Fibroblast of lung (primary cell): Measurements from ENCODE around the gene DNMT3B. TPM values are rescaled to one million over a fixed set of nuclear protein-coding genes. Genes with fewer than 3 reads are reported as not detected.
A peak's percentile ranks its signal among the peaks of the same experiment; 100 is the strongest.

Experiments used
- DNase-seq, 2 donors: peaks; one replicate each; pipeline versions ENCODE4 v3.0.0 to v3.0.0-alpha.2; 2010; ENCODE audit warnings: low read depth in 2 of 2
- H2AFZ ChIP-seq: 2 replicates; pipeline ENCODE4 v1.5.1; 2012; ENCODE audit warnings: low read length, control low read depth, inconsistent platforms
- H3K27ac ChIP-seq: 2 replicates; pipeline ENCODE4 v1.5.1; 2011; ENCODE audit warnings: low read length, control low read depth; ENCODE audit not compliant: insufficient read depth
- H3K27me3 ChIP-seq: 2 replicates; pipeline ENCODE4 v1.5.1; 2011; ENCODE audit warnings: mild to moderate bottlenecking, low read length; ENCODE audit not compliant: control insufficient read depth, insufficient read depth
- H3K36me3 ChIP-seq: 2 replicates; pipeline ENCODE4 v1.5.1; 2011; ENCODE audit warnings: low read length; ENCODE audit not compliant: control insufficient read depth, insufficient read depth
- H3K4me1 ChIP-seq: 2 replicates; pipeline ENCODE4 v1.5.1; 2011; ENCODE audit warnings: low read length; ENCODE audit not compliant: control insufficient read depth, insufficient read depth; ENCODE audit errors: extremely low read depth
- H3K4me2 ChIP-seq: 2 replicates; pipeline ENCODE4 v1.5.1; 2011; ENCODE audit warnings: low read length, control low read depth; ENCODE audit not compliant: insufficient read depth; ENCODE audit errors: extremely low read depth
- H3K4me3 ChIP-seq, 4 experiments: fragments of 200-600 bp in 1 of 4; sonication (generic) in 1 of 4; replicated peaks in 1 of 4; 2 replicates each; pipeline ENCODE4 v1.5.1; 2011 to 2016; ENCODE audit warnings: low read length in 4 of 4, low read depth in 3 of 4, mild to moderate bottlenecking in 3 of 4, control low read depth in 2 of 4, inconsistent platforms in 1 of 4, mixed read lengths in 1 of 4; ENCODE audit not compliant: insufficient read depth in 1 of 4; ENCODE audit errors: control extremely low read depth in 1 of 4
- H3K79me2 ChIP-seq: 2 replicates; pipeline ENCODE4 v1.5.1; 2012; ENCODE audit warnings: mild to moderate bottlenecking, low read length, inconsistent platforms; ENCODE audit not compliant: control insufficient read depth, insufficient read depth
- H3K9ac ChIP-seq: 2 replicates; pipeline ENCODE4 v1.5.1; 2011; ENCODE audit warnings: mild to moderate bottlenecking, low read length, control low read depth; ENCODE audit not compliant: insufficient read depth
- H3K9me3 ChIP-seq: 2 replicates; pipeline ENCODE4 v1.5.1; 2012; ENCODE audit warnings: low read depth, low read length; ENCODE audit not compliant: control insufficient read depth, insufficient read depth
- H4K20me1 ChIP-seq: 2 replicates; pipeline ENCODE4 v1.5.1; 2011; ENCODE audit warnings: low read length; ENCODE audit not compliant: control insufficient read depth, insufficient read depth; ENCODE audit errors: extremely low read depth
- EZH2 ChIP-seq: IDR thresholded peaks from 2 replicates; pipeline ENCODE4 v1.5.1; 2012; ENCODE audit warnings: low read length, control low read depth, mild to moderate bottlenecking; ENCODE audit errors: missing control alignments
- polyA plus RNA-seq, 2 donors: library from polyadenylated mRNA; depleted of rRNA in 1 of 2; stranded (reverse) in 1 of 2; unstranded in 1 of 2; fragments of >200 nt; gene quantifications; 2 replicates each; pipeline ENCODE4 v1.2.1, GENCODE V29; 2011 to 2012; ENCODE audit warnings: missing spikeins in 1 of 2
- total RNA-seq: library from RNA; depleted of rRNA; stranded (reverse); fragments of >200 nt; gene quantifications from 2 replicates; pipeline ENCODE4 v1.2.1, GENCODE V29; 2014
- TF ChIP-seq, protein P1 (sequence below), 2 donors: IDR thresholded peaks in 1 of 2; conservative IDR thresholded peaks in 1 of 2; 1 replicate in 1 of 2; 2 replicates in 1 of 2; pipeline ENCODE4 v1.5.1; 2011 to 2012; ENCODE audit warnings: low read length in 2 of 2, control low read depth in 1 of 2, inconsistent platforms in 1 of 2, low read depth in 1 of 2, mild to moderate bottlenecking in 1 of 2

Gene DNMT3B
- total and polyA plus RNA-seq, 2 donors (not counting 1 experiment from before 2014, with no cell fraction given), result 1.1 to 3.1 TPM

DNA sequence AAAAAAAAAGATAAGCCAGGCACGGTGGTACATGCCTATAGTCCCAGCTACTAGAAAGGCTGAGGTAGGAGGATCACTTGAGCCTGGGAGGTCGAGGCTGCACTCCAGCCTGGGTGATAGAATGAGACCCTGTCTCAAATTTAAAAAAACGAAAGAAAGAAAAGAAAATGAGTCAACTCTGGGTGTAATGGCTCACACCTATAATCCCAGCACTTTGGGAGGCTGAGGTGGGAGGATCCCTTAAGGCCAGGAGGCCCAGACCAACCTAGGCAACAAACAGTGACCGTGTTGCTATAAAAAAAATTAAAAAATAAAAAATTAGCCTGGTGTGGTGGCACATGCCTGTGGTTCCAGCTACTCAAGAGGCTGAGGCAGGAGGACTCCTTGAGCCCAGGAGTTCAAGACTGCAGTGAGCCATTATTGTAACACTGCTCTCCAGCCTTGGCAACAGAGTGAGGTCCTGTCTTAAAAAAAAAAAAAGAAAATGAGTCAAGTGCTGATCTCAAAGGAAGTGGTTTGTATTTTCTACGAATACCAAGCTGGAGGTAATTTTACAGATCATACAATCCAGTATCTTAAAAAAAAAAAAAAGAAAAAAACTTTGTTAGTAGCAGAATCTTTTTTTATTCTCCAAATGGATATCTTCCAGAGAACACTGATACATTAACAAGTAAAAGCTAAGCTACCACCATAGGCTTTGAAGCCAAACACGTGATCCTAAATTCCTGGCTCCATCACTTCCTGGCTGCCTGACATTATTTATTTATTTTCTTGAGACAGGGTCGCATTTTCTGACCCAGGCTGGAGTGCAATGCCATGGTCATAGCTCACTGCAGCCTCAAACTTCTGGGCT, 24.6 kb upstream of the DNMT3B start:
- no peaks in the 10 kb centered on the region for H3K9me3 ChIP-seq
- H3K4me1 ChIP-seq, result peaks cover 2% of the 10 kb centered on the region
- H3K79me2 ChIP-seq, result peaks cover 7% of the 10 kb centered on the region
- TF ChIP-seq, protein P1, sequence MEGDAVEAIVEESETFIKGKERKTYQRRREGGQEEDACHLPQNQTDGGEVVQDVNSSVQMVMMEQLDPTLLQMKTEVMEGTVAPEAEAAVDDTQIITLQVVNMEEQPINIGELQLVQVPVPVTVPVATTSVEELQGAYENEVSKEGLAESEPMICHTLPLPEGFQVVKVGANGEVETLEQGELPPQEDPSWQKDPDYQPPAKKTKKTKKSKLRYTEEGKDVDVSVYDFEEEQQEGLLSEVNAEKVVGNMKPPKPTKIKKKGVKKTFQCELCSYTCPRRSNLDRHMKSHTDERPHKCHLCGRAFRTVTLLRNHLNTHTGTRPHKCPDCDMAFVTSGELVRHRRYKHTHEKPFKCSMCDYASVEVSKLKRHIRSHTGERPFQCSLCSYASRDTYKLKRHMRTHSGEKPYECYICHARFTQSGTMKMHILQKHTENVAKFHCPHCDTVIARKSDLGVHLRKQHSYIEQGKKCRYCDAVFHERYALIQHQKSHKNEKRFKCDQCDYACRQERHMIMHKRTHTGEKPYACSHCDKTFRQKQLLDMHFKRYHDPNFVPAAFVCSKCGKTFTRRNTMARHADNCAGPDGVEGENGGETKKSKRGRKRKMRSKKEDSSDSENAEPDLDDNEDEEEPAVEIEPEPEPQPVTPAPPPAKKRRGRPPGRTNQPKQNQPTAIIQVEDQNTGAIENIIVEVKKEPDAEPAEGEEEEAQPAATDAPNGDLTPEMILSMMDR (conservative IDR thresholded peaks at IDR 0.05 in 1 of 2, IDR thresholded peaks at IDR 0.05 in 1 of 2; ENCODE audit: low read depth in 1 of 2, low read length in 2 of 2), result no peak
- TF ChIP-seq EZH2, result no peak
- peak; percentile 56 to 91 for DNase-seq
- H3K9ac ChIP-seq, result no peak overlapping the region
- H3K27me3 ChIP-seq, result no peaks in the 10 kb centered on the region
- no peaks in the 10 kb centered on the region for H3K36me3 ChIP-seq
- H4K20me1 ChIP-seq, result no peaks in the 10 kb centered on the region
- H3K4me3 ChIP-seq, result no peak overlapping the region
- no peak overlapping the region for H3K4me2 ChIP-seq
- H2AFZ ChIP-seq, result no peak overlapping the region
- peak overlapping the region; percentile 48 for H3K27ac ChIP-seq

DNA sequence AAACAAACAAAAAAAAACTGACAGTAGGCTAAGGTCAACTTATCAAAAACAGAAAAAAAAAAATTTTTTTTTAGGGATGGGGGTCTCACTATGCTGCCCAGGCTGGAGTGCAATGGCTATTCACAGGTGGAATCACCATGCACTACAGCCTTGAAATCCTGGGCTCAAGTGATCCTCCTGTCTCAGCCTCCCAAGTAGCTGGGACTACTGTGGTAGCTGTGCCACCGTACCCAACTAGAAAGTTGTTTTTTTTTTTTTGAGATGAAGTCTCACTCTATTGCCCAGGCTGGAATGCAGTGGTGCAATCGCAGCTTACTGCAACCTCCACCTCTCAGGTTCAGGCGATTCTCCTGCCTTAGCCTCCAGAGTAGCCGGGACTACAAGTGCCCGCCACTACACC, 21.0 kb upstream of the DNMT3B start:
- Histone ChIP-seq H3K9me3 (no peaks in the 10 kb centered on the region), H3K27me3 (no peaks in the 10 kb centered on the region), H3K27ac (no peak overlapping the region), H3K9ac (no peak overlapping the region), H3K4me3 (no peak overlapping the region), H4K20me1 (no peaks in the 10 kb centered on the region), H3K4me1 (peaks cover 14% of the 10 kb centered on the region), H3K79me2 (peaks cover 16% of the 10 kb centered on the region), H2AFZ (no peak overlapping the region), H3K36me3 (no peaks in the 10 kb centered on the region), H3K4me2 (no peak overlapping the region)
- DNase-seq, result no peak
- TF ChIP-seq, protein P1 (conservative IDR thresholded peaks at IDR 0.05 in 1 of 2, IDR thresholded peaks at IDR 0.05 in 1 of 2; ENCODE audit: low read depth in 1 of 2, low read length in 2 of 2), result no peak
- no peak for TF ChIP-seq EZH2

DNA sequence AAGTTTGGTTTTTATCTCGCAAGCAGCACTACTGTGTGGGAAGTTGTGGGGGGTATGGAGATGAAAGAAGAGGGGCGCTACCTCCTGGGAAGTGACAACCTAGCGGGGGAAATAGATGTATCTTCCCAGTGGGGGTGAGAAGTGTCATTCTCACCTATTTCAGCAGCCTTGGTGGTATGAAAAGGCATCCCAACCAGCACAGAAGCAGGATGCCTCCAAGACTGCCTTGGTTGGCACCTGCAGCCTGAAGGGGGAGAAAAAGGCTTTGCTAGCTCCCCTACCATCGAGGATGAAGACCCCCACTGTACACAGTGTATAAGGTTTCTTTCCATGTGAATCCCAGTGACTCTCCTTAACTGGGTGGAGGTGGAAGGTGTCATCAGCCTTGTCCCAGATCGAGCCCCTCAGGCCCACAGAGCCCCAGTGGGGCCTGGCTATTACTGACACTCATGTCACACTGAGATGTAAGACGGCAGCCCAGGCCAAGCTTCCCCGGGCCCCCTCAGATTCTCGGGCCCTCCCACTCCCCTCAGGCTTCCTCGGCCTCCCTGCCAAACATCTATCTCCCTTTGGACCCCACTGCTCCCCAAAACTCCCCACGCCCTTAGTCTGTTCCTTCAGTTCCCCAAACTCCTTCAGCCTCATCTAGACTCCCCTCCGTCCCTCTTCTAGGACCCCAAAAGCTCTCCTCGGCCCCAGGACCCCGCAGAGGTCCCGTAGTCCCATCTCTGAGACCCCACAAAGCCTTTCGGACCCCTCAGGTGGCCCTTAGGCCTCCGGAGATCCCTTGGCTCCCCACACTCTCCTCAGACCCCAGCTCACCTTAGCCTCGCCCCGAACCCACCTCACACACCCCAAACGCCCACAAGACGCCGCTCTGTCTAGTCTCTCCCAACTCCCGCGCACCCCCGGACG, 19.6 kb upstream of the DNMT3B start:
- peaks cover 16% of the 10 kb centered on the region for H3K79me2 ChIP-seq
- no peak for TF ChIP-seq EZH2
- TF ChIP-seq, protein P1 (conservative IDR thresholded peaks at IDR 0.05 in 1 of 2, IDR thresholded peaks at IDR 0.05 in 1 of 2; ENCODE audit: low read depth in 1 of 2, low read length in 2 of 2), result peak in 1 of 2 donors; percentile 2
- peak overlapping the region; percentile 69 for H3K27ac ChIP-seq
- H3K9ac ChIP-seq, result peak overlapping the region; percentile 78
- H3K27me3 ChIP-seq, result no peaks in the 10 kb centered on the region
- peaks cover 14% of the 10 kb centered on the region for H3K4me1 ChIP-seq
- peak overlapping the region; percentile 63 to 89 (median 87) for H3K4me3 ChIP-seq
- H4K20me1 ChIP-seq, result no peaks in the 10 kb centered on the region
- DNase-seq, result no peak
- no peaks in the 10 kb centered on the region for H3K36me3 ChIP-seq
- no peaks in the 10 kb centered on the region for H3K9me3 ChIP-seq
- peak overlapping the region; percentile 55 for H2AFZ ChIP-seq
- H3K4me2 ChIP-seq, result peak overlapping the region; percentile 95
